C4-2B (cell line): ENCODE results near the gene SELP.

Source experiments
- H3K27ac ChIP-seq: fragments of 450-650 bp; 2 replicates; pipeline ENCODE4 v1.5.1; 2017
- ZFX ChIP-seq: fragments of 450-650 bp; IDR thresholded peaks from 2 replicates; pipeline ENCODE4 v1.6.1; 2017
- TF ChIP-seq, protein P1 (sequence below): fragments of 450-650 bp; conservative IDR thresholded peaks from 2 replicates; pipeline ENCODE4 v1.5.1; 2017; ENCODE audit warnings: mild to moderate bottlenecking

SELP gene

DNA sequence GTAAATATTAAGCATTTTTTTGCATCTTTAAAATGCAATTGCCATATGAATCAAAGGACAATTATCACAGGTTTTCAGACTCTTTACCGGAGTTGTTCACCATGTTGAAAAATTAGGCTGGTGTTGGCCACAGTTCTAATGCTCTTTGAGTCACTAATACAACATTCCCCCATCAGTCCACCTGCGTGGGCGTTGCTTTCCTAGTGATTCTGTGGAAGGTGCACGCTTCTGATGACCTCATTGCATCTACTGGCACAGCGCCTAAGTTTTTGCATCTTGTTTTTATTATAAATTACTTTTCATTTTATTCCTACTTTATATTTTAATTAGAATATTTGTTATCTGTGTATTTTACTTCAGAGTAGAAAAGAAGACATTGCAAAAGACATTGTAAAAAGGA is 39.0 kb downstream of the SELP start:
- H3K27ac ChIP-seq, result no peak overlapping the region
- no peak for TF ChIP-seq ZFX
- TF ChIP-seq, protein P1, sequence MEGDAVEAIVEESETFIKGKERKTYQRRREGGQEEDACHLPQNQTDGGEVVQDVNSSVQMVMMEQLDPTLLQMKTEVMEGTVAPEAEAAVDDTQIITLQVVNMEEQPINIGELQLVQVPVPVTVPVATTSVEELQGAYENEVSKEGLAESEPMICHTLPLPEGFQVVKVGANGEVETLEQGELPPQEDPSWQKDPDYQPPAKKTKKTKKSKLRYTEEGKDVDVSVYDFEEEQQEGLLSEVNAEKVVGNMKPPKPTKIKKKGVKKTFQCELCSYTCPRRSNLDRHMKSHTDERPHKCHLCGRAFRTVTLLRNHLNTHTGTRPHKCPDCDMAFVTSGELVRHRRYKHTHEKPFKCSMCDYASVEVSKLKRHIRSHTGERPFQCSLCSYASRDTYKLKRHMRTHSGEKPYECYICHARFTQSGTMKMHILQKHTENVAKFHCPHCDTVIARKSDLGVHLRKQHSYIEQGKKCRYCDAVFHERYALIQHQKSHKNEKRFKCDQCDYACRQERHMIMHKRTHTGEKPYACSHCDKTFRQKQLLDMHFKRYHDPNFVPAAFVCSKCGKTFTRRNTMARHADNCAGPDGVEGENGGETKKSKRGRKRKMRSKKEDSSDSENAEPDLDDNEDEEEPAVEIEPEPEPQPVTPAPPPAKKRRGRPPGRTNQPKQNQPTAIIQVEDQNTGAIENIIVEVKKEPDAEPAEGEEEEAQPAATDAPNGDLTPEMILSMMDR, result no peak

DNA sequence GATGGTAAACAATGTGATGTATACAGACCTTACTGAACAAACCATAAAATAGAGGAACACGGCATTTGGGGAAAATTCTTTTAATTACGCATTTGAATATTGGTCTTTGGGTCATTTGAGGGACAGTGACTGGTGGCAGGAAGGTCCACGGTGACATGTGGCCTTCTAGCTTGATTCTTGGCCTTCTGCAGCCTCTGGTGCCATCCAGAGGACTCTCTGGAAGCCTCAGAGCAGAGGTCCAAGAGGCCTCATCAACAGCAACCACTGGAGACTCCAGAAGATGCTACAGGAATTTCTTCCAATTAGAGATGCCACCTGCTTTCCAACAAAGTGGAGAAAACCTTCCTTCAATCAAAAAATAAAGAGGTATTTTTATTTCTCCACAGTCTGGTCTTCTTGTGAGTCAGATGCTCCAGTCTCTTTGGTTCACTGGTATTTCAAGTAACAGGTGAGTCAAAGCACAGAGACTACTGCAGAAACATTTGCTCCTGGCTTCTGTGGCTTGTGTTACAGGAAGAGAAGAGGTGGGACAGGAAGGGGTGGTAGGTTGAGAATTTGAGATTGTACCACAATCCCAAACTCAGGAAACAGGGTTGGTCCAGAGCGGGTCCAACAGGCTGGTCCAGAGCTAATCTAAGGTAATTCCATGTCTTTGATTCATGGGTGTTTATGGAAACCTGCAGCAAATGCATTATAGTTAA is 41.0 kb downstream of the SELP start:
- TF ChIP-seq, protein P1, result no peak; the same call in 1 of the 2 replicates
- no peak for TF ChIP-seq ZFX
- no peak overlapping the region for H3K27ac ChIP-seq

DNA sequence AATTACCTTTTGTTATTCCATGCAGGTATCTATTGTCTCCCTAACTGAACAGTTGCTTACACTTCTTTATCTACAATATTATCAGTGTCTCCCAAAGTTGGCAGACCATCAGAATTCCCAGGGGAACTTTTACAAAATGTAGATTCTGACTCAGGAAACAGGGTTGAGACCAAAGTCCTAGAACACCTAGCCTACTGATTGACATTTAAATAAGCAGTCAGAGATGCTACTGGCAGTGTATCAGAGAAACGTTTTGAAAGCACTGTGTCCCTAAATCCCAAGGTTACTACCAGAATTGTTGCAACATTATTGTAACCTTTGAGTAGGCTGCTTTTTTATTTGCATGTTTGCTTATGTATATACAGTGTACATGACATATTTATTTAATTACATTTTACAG is 41.8 kb downstream of the SELP start:
- TF ChIP-seq ZFX, result no peak
- TF ChIP-seq, protein P1, result no peak
- H3K27ac ChIP-seq, result no peak overlapping the region

DNA sequence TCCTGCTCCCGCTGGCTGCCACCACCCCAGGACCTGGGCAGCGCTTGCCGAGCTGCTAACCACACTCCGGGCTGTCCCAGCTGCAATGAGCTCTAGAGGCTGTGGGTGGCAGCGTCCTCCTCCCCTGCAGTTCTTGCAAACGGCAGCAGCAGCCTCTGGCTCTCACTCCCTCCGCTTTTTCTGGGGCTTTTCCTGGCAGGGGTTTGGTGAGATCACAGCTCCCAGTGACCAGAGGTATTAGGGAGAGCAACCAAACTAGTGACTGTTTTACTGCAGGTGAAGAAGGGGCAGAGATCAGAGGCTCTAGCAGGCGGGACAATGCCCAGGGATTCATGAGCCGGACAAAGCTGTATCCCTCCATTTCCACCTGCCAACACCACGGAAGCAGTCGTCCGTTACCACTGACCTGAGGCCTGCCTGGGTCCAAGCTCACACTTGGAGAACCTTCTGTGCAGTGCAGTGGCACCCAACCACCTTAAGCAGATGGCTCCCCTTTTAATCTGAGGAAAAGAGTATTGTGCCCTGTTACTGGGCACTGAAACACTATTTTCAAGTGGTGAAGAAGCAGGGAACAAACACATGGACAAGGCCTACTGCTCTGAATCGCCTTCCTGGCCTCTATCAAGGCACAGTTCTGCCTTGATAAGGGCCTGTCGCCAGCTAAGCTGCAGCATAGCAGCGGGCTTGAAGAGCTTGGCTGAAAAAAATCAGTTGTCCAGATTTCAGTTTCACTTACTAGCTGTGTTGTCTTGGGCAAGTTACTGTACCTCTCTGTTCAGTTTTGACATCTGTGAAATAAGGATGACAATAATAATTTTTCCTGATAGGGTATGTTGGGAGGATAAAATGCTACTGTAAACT is 43.3 kb downstream of the SELP start, which contains the start of gene F5:
TSS of gene F5 (minus strand) at position 87 of the 861 bp plus-strand sequence. CDS start 95 bp downstream, outside the sequence.
- TF ChIP-seq ZFX, result no peak
- TF ChIP-seq, protein P1, result peak; percentile 79
- no peak within 1 kb of the TSS for H3K27ac ChIP-seq

DNA sequence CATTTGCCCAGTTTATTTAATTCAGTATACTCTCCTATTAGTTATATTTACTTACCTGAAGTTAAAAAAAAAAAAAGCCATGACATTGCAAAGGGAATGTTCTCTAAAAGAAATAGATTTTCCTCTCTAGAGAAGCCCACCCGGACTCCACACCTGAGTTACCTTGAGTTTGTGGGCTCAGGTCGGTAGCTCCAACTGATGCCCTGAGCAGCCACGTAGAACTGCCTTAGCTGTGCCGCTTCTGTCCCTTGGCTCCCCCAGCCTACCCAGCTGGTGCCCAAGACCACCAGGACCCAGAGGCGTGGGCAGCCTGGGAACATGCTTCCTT is 43.9 kb downstream of the SELP start:
- TF ChIP-seq ZFX, result no peak
- TF ChIP-seq, protein P1, result no peak
- H3K27ac ChIP-seq, result no peak overlapping the region

DNA sequence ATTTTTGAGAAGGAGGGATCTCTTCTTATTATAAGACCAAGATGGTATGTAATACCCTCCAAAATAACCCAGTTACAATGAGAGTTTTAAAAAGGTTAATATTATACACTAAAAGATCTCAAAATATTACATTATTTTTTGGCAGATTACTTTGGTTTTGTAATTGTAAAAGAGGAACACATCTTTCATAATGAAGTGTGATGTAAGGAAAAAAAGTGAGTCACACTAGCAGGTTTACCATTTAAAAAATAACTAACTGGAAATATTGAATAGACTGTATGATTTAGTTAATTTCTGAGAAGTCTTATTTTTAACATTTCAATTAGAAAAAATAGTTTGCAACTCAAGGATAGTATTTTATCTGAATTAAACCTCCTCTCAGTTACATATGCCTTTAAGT is 44.7 kb downstream of the SELP start:
- TF ChIP-seq, protein P1, result no peak
- TF ChIP-seq ZFX, result no peak

DNA sequence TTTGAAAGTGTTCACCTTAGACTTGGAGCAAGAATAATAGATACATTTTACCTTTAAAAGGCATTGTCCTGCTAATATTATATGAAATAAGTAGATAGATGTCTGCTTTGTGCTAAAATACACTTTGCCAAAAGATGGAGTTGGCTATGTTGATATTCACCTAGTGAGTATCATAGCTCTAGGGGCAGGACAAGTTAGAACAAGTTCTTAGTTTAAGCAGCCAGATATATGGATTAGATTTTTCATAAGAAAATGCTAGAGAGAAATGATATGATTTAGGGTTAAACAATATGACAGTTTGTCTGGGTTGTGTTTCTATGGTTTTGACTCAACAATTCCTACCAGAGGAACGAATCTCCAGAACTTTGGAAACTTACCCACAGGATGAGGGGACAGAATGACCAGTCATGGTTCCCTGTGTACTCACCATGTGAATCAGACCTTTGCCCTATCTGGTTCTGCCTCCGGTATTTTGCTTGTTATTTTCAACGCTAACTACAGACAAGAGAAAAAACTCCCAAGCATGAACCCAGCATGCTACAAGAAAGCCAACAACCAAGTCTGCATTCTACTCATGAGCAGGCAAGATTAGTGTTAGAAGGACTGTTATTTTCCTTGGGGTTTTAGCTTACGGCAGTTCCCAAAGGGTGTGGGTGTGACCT is 45.3 kb downstream of the SELP start:
- TF ChIP-seq, protein P1, result no peak
- no peak for TF ChIP-seq ZFX
- H3K27ac ChIP-seq, result no peak overlapping the region

More for the DNA sequence above, 44.7 kb downstream of the SELP start:
- H3K27ac ChIP-seq, result no peak overlapping the region
